Gastrocnemius medialis (tissue), 4 donors: ENCODE results near the gene FNIP2.

Experiments
- CTCF ChIP-seq, 5 experiments: fragments of 450-650 bp in 3 of 5; fragments of 200-600 bp in 2 of 5; sonication (generic) in 2 of 5; IDR thresholded peaks in 4 of 5; conservative IDR thresholded peaks in 1 of 5; 1 replicate in 4 of 5; 2 replicates in 1 of 5; pipeline ENCODE4 v1.5.1; 2016 to 2019; ENCODE audit warnings: antibody characterized with exemption in 5 of 5, mild to moderate bottlenecking in 3 of 5, moderate library complexity in 3 of 5
- POLR2A ChIP-seq, 2 donors: fragments of 450-650 bp; IDR thresholded peaks; one replicate each; pipeline ENCODE4 v1.6.1; 2017; ENCODE audit warnings: antibody characterized with exemption in 2 of 2, mild to moderate bottlenecking in 2 of 2, moderate library complexity in 2 of 2

DNA sequence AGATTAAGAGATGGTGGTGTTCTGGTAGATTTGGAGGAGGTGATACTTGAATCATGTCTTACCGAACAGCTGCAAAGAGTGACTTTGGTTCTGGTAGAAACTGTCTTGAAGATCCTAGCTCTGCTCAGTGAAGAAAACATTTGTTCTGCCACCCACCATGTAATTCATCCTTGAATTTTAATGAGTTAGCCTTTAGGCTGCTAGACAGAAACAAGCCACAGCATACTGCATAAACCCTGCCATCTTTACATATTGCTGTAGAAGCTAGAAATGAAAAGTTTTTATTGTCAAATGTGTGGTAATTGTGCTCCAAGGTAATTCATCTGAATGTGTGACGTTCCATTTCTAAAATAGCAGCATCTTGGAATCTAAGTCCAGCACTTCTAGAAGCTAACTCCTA lies 173.1 kb downstream of the FNIP2 start:
- no peak for TF ChIP-seq POLR2A (IDR thresholded peaks at IDR 0.05)
- TF ChIP-seq CTCF (IDR thresholded peaks at IDR 0.05 in 4 of 5, conservative IDR thresholded peaks at IDR 0.05 in 1 of 5) = no peak
